GM12892 (cell line): ENCODE results near the gene CCDC92B.

Experiments
- POLR2A ChIP-seq: IDR thresholded peaks from 2 replicates; pipeline ENCODE4 v1.6.1; 2011; ENCODE audit warnings: low read depth, low read length, control low read depth
- POLR2AphosphoS5 ChIP-seq: IDR thresholded peaks from 2 replicates; pipeline ENCODE4 v1.6.1; 2011; ENCODE audit warnings: low read depth, low read length, control low read depth
- TAF1 ChIP-seq: IDR thresholded peaks from 2 replicates; pipeline ENCODE4 v1.6.1; 2011; ENCODE audit warnings: low read depth, mild to moderate bottlenecking, control low read depth, low read length, borderline replicate concordance

DNA sequence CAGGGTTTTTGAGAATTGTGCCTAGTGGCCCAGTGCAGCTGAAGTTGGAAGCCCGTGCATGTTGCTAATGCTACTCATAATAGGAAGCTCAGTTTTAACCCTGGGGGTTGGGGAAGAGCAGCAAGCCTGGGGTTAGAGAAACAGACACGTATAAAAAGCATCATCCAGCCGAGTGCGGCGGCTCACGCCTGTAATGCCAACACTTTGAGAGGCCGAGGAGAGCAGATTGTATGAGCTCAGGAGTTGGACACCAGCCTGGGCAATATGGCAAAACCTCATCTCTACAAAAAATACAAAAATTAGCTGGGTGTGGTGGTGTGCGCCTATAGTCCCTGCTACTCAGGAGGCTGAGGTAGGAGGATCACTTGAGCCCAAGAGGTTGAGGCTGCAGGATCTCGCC, 35.6 kb downstream of the CCDC92B start:
- TF ChIP-seq TAF1 (no peak), POLR2A (no peak), POLR2AphosphoS5 (no peak)
